AG04450 (cell line): ENCODE results near the gene HSPB1. TPM values are rescaled to one million over a fixed set of nuclear protein-coding genes. Genes with fewer than 3 reads are reported as not detected.
A peak's percentile ranks its signal among the peaks of the same experiment; 100 is the strongest.

ENCODE experiments used
- CTCF ChIA-PET: fragments of 300-600, 350-600 bp; formaldehyde crosslinking; extraction: SDS; loops from one replicate; lab custom pipeline; 2022; ENCODE audit warnings: antibody characterized with exemption, inconsistent platforms; lab: Charles Lee
- POLR2A ChIA-PET: fragments of 350-600 bp; formaldehyde crosslinking; extraction: SDS; loops from one replicate; lab custom pipeline; 2021; ENCODE audit warnings: antibody characterized with exemption, inconsistent platforms; lab: Yijun Ruan, JAX
- DNase-seq: peaks from one replicate; pipeline ENCODE4 v3.0.0-alpha.2; 2011; ENCODE audit warnings: low read depth, low spot score
- H3K27ac ChIP-seq: one replicate; pipeline ENCODE4 v1.5.1; 2012; ENCODE audit warnings: low read depth, low read length, control low read depth
- H3K27me3 ChIP-seq: one replicate; pipeline ENCODE4 v1.6.0; 2012; ENCODE audit warnings: low read length; ENCODE audit not compliant: control insufficient read depth, insufficient read depth
- H3K4me3 ChIP-seq: 2 replicates; pipeline ENCODE4 v1.5.1; 2011; ENCODE audit warnings: mild to moderate bottlenecking, low read depth, low read length, control low read depth
- H3K9me3 ChIP-seq: 2 replicates; pipeline ENCODE4 v1.5.1; 2012; ENCODE audit warnings: low read length; ENCODE audit not compliant: control insufficient read depth, insufficient read depth
- CTCF ChIP-seq: IDR thresholded peaks from 2 replicates; pipeline ENCODE4 v1.5.1; 2011; ENCODE audit warnings: low read depth, low read length, control low read depth, inconsistent platforms
- polyA plus RNA-seq: library from polyadenylated mRNA; depleted of rRNA; stranded (reverse); fragments of >200 nt; gene quantifications from 2 replicates; pipeline ENCODE4 v1.2.3, GENCODE V29; 2011

The HSPB1 gene
- polyA plus RNA-seq, 1 experiment = 290 TPM

GRCh38 chr7:76336094-76336493 lies 33.6 kb downstream of the HSPB1 start:
- H3K27me3 ChIP-seq = no peaks in the 10 kb centered on the region
- H3K4me3 ChIP-seq = no peak overlapping the region
- POLR2A ChIA-PET = interaction anchor here (0.7 kb wide), 1 partner anchor 61 kb away, joined by 11 read pairs; no protein-coding TSS in a partner anchor
- no peaks in the 10 kb centered on the region for H3K9me3 ChIP-seq
- TF ChIP-seq CTCF = no peak
- DNase-seq = no peak
- H3K27ac ChIP-seq = no peak overlapping the region
- CTCF ChIA-PET = no interaction called here

GRCh38 chr7:76337147-76337546 lies 34.7 kb downstream of the HSPB1 start:
- ChIA-PET CTCF (no interaction called here), POLR2A (interaction anchor here (0.7 kb wide), 1 partner anchor 9 kb away, joined by 7 read pairs; no protein-coding TSS in a partner anchor)
- no peak for TF ChIP-seq CTCF
- no peak overlapping the region for H3K4me3 ChIP-seq
- H3K27ac ChIP-seq = no peak overlapping the region
- H3K9me3 ChIP-seq = no peaks in the 10 kb centered on the region
- no peaks in the 10 kb centered on the region for H3K27me3 ChIP-seq
- DNase-seq = no peak

GRCh38 chr7:76338298-76339084 lies 36.0 kb downstream of the HSPB1 start:
- no peak for TF ChIP-seq CTCF
- ChIA-PET POLR2A (interaction anchor here (0.6 to 1.1 kb wide), 3 partner anchors 20 to 993 kb away, joined by 3 to 10 read pairs (median 4); no protein-coding TSS in a partner anchor), CTCF (no interaction called here)
- no peak overlapping the region for H3K4me3 ChIP-seq
- no peaks in the 10 kb centered on the region for H3K9me3 ChIP-seq
- H3K27me3 ChIP-seq = no peaks in the 10 kb centered on the region
- no peak for DNase-seq
- H3K27ac ChIP-seq = peak overlapping the region; percentile 31

GRCh38 chr7:76340617-76341131 lies 38.2 kb downstream of the HSPB1 start:
- peak overlapping the region; percentile 90 for H3K27ac ChIP-seq
- ChIA-PET POLR2A (no interaction called here), CTCF (interaction anchor here (0.6 to 1.0 kb wide), 2 partner anchors 27 to 87 kb away, joined by 3 read pairs; no protein-coding TSS in a partner anchor)
- TF ChIP-seq CTCF = no peak
- H3K4me3 ChIP-seq = no peak overlapping the region
- no peak for DNase-seq
- H3K9me3 ChIP-seq = no peaks in the 10 kb centered on the region
- H3K27me3 ChIP-seq = no peaks in the 10 kb centered on the region

GRCh38 chr7:76342222-76342621 lies 39.7 kb downstream of the HSPB1 start:
- no peak for TF ChIP-seq CTCF
- ChIA-PET POLR2A (interaction anchor here (1.0 kb wide), 1 partner anchor 17 kb away, joined by 4 read pairs; the partner anchor contains the start of gene YWHAG), CTCF (no interaction called here)
- no peaks in the 10 kb centered on the region for H3K27me3 ChIP-seq
- no peaks in the 10 kb centered on the region for H3K9me3 ChIP-seq
- H3K4me3 ChIP-seq = no peak overlapping the region
- DNase-seq = no peak
- H3K27ac ChIP-seq = peak overlapping the region; percentile 52
